Liver (tissue), 9 donors: Measurements from ENCODE around the gene RARG. TPM values are rescaled to one million over a fixed set of nuclear protein-coding genes. Genes with fewer than 3 reads are reported as not detected.

ENCODE experiments used
- DNase-seq: peaks from one replicate; pipeline ENCODE4 v3.0.0-alpha.2; 2017; ENCODE audit warnings: low spot score
- H3K27ac ChIP-seq, 2 donors: one replicate each; pipeline ENCODE4 v1.7.0; 2013; ENCODE audit warnings: inconsistent platforms in 2 of 2, low read length in 2 of 2, control low read depth in 1 of 2, low read depth in 1 of 2, mild to moderate bottlenecking in 1 of 2
- H3K27me3 ChIP-seq, 4 donors: one replicate each; pipeline versions ENCODE4 v1.6.1 to v1.7.0; 2013; ENCODE audit warnings: low read length in 3 of 4, inconsistent platforms in 1 of 4, mild to moderate bottlenecking in 1 of 4, moderate library complexity in 1 of 4; ENCODE audit not compliant: control insufficient read depth in 4 of 4, insufficient read depth in 4 of 4
- H3K36me3 ChIP-seq, 4 donors: one replicate each; pipeline versions ENCODE4 v1.6.1 to v1.7.0; 2013; ENCODE audit warnings: low read length in 3 of 4, mild to moderate bottlenecking in 3 of 4, low read depth in 1 of 4, moderate library complexity in 1 of 4; ENCODE audit not compliant: control insufficient read depth in 4 of 4, insufficient read depth in 3 of 4
- H3K4me1 ChIP-seq, 4 donors: one replicate each; pipeline versions ENCODE4 v1.6.1 to v1.7.0; 2013; ENCODE audit warnings: low read length in 3 of 4, mild to moderate bottlenecking in 3 of 4, moderate library complexity in 1 of 4; ENCODE audit not compliant: control insufficient read depth in 4 of 4, insufficient read depth in 4 of 4
- H3K4me3 ChIP-seq, 3 donors: one replicate each; pipeline versions ENCODE4 v1.6.1 to v1.7.0; 2013; ENCODE audit warnings: low read length in 3 of 3, control low read depth in 1 of 3, low read depth in 1 of 3, mild to moderate bottlenecking in 1 of 3
- H3K9ac ChIP-seq, 2 donors: one replicate each; pipeline ENCODE4 v1.7.0; 2013; ENCODE audit warnings: low read length in 2 of 2, mild to moderate bottlenecking in 2 of 2, moderate library complexity in 2 of 2, control low read depth in 1 of 2, low read depth in 1 of 2
- H3K9me3 ChIP-seq, 4 donors: one replicate each; pipeline versions ENCODE4 v1.6.1 to v1.7.0; 2013; ENCODE audit warnings: low read length in 3 of 4; ENCODE audit not compliant: control insufficient read depth in 4 of 4
- FOXA1 ChIP-seq: IDR thresholded peaks from 2 replicates; pipeline ENCODE4 v1.6.1; 2016; ENCODE audit warnings: antibody characterized with exemption
- HNF4A ChIP-seq, 2 donors: conservative IDR thresholded peaks; 2 replicates each; pipeline ENCODE4 v1.6.1; 2016; ENCODE audit warnings: antibody characterized with exemption in 2 of 2, mild to moderate bottlenecking in 2 of 2
- RXRA ChIP-seq, 2 donors: IDR thresholded peaks; 2 replicates each; pipeline ENCODE4 v1.6.1; 2017 to 2018; ENCODE audit warnings: antibody characterized with exemption in 2 of 2, mild to moderate bottlenecking in 1 of 2
- WGBS: extraction: QIAGEN DNeasy Blood & Tissue Kit; methylation state at CpG from one replicate; pipeline ENCODE4 v1.1.7; 2013; 5-methylcytosine and 5-hydroxymethylcytosine counted together
- polyA plus RNA-seq, 2 donors: library from polyadenylated mRNA; stranded (reverse) in 1 of 2; unstranded in 1 of 2; fragments of 200-250 nt in 1 of 2; fragments of >200 nt in 1 of 2; fragmentation: Nextera tagmentation in 1 of 2; extraction: Ambion mirVana in 1 of 2; gene quantifications; one replicate each; pipeline versions ENCODE4 v1.2.1 to v1.2.3, GENCODE V29; 2013 to 2015
- total RNA-seq, 2 donors: library from RNA; depleted of rRNA; stranded (reverse); fragments of >200 nt; gene quantifications; one replicate each; pipeline ENCODE4 v1.2.3, GENCODE V29; 2014
- TF ChIP-seq, protein P1 (sequence below): IDR thresholded peaks from 2 replicates; pipeline ENCODE4 v1.6.1; 2016; ENCODE audit warnings: antibody characterized with exemption
- TF ChIP-seq, protein P2 (sequence below): IDR thresholded peaks from 2 replicates; pipeline ENCODE4 v1.6.1; 2016; ENCODE audit warnings: antibody characterized with exemption, mild to moderate bottlenecking
- donor health status: healthy.
- donor health status: healthy.
- donor health status: healthy.
- donor health status: healthy.
- donor health status: healthy.

The RARG gene
- total and polyA plus RNA-seq, 4 donors, result 1.7 to 3.1 (median 2.7) TPM

DNA sequence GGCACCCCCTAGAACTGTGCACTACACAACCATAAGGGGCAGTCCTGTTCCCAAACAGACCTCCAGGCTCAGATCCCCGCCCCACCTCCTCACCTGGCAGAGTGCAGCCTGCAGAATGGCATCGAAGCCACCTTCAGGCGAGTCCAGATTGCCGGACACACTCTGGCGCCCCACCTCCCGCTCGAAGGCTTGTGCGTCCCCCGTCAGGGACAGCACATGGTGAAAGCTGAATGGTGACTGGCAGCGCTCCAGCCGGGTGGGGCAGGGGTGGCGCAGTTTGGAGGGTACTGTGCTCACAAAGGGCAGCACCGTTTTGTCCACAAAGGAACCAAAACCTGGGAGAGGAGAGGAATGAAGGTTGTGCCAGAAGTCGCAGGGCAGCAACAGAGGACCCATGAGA, 35.5 kb downstream of the RARG start (continued):
- TF ChIP-seq, protein P1, sequence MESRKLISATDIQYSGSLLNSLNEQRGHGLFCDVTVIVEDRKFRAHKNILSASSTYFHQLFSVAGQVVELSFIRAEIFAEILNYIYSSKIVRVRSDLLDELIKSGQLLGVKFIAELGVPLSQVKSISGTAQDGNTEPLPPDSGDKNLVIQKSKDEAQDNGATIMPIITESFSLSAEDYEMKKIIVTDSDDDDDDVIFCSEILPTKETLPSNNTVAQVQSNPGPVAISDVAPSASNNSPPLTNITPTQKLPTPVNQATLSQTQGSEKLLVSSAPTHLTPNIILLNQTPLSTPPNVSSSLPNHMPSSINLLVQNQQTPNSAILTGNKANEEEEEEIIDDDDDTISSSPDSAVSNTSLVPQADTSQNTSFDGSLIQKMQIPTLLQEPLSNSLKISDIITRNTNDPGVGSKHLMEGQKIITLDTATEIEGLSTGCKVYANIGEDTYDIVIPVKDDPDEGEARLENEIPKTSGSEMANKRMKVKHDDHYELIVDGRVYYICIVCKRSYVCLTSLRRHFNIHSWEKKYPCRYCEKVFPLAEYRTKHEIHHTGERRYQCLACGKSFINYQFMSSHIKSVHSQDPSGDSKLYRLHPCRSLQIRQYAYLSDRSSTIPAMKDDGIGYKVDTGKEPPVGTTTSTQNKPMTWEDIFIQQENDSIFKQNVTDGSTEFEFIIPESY, result no peak

GRCh38 chr12:53195516-53196420, 36.2 kb downstream of the RARG start:
- no peaks in the 10 kb centered on the region for H3K27me3 ChIP-seq
- H3K27ac ChIP-seq, result no peak overlapping the region
- peaks cover 0 to 14% (median 6%) of the 10 kb centered on the region in 4 donors for H3K36me3 ChIP-seq
- H3K4me3 ChIP-seq, result no peak overlapping the region
- no peak overlapping the region for H3K9ac ChIP-seq
- no peaks in the 10 kb centered on the region for H3K9me3 ChIP-seq
- WGBS, result 95% methylated on average over 10 of the region's 10 CpGs
- DNase-seq, result no peak
- H3K4me1 ChIP-seq, result peaks cover 0 to 34% (median 32%) of the 10 kb centered on the region in 4 donors
- no peak for TF ChIP-seq RXRA (IDR thresholded peaks at IDR 0.05)
- no peak for TF ChIP-seq HNF4A (conservative IDR thresholded peaks at IDR 0.05)
- TF ChIP-seq, protein P1, result no peak

GRCh38 chr12:53194973-53195372, 37.0 kb downstream of the RARG start:
- H3K36me3 ChIP-seq, result peaks cover 0 to 15% (median 6%) of the 10 kb centered on the region in 4 donors
- no peak for TF ChIP-seq FOXA1
- peak in 1 of 2 donors; percentile 5 for TF ChIP-seq HNF4A (conservative IDR thresholded peaks at IDR 0.05)
- TF ChIP-seq, protein P2, sequence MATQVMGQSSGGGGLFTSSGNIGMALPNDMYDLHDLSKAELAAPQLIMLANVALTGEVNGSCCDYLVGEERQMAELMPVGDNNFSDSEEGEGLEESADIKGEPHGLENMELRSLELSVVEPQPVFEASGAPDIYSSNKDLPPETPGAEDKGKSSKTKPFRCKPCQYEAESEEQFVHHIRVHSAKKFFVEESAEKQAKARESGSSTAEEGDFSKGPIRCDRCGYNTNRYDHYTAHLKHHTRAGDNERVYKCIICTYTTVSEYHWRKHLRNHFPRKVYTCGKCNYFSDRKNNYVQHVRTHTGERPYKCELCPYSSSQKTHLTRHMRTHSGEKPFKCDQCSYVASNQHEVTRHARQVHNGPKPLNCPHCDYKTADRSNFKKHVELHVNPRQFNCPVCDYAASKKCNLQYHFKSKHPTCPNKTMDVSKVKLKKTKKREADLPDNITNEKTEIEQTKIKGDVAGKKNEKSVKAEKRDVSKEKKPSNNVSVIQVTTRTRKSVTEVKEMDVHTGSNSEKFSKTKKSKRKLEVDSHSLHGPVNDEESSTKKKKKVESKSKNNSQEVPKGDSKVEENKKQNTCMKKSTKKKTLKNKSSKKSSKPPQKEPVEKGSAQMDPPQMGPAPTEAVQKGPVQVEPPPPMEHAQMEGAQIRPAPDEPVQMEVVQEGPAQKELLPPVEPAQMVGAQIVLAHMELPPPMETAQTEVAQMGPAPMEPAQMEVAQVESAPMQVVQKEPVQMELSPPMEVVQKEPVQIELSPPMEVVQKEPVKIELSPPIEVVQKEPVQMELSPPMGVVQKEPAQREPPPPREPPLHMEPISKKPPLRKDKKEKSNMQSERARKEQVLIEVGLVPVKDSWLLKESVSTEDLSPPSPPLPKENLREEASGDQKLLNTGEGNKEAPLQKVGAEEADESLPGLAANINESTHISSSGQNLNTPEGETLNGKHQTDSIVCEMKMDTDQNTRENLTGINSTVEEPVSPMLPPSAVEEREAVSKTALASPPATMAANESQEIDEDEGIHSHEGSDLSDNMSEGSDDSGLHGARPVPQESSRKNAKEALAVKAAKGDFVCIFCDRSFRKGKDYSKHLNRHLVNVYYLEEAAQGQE, result no peak
- H3K4me1 ChIP-seq, result peaks cover 0 to 39% (median 33%) of the 10 kb centered on the region in 4 donors
- no peak overlapping the region for H3K4me3 ChIP-seq
- no peaks in the 10 kb centered on the region for H3K27me3 ChIP-seq
- 93% methylated on average over 1 of the region's 1 CpG for WGBS
- no peak overlapping the region for H3K27ac ChIP-seq
- H3K9ac ChIP-seq, result no peak overlapping the region
- no peak for DNase-seq
- no peaks in the 10 kb centered on the region for H3K9me3 ChIP-seq
